IMR-90 (cell line): ENCODE results near the gene TMTC2. TPM values are rescaled to one million over a fixed set of nuclear protein-coding genes. Genes with fewer than 3 reads are reported as not detected.

Source experiments
- ATAC-seq: fragments of 200-7000 bp; cut with Tn5 transposase; 2 replicates; pipeline ENCODE4 v1.9.1; 2020; ENCODE audit warnings: low read depth, mild to moderate bottlenecking, moderate library complexity
- BruUV-seq: library from RNA; stranded (reverse); fragments of 400-500 nt; replicated peaks from 2 replicates; lab custom pipeline; 2021; lab: Mats Ljungman, UMichigan
- CTCF ChIA-PET: fragments of 300-600 bp; formaldehyde crosslinking; extraction: SDS; loops from one replicate; lab custom pipeline; 2021; ENCODE audit warnings: antibody characterized with exemption; lab: Yijun Ruan, JAX
- POLR2A ChIA-PET: fragments of 300-600 bp; sonication (Branson Sonifier 250); formaldehyde crosslinking; loops from one replicate; lab custom pipeline; 2022; ENCODE audit warnings: antibody characterized with exemption; ENCODE audit not compliant: unreplicated experiment; lab: Charles Lee
- DNase-seq: peaks from one replicate; pipeline ENCODE4 v3.0.0; 2013
- H2AFZ ChIP-seq: replicated peaks from 2 replicates; pipeline ENCODE3; 2013; ENCODE audit warnings: low read length, mild to moderate bottlenecking; ENCODE audit not compliant: poor library complexity
- H2AK5ac ChIP-seq: 2 replicates; pipeline ENCODE4 v1.6.1; 2013; ENCODE audit warnings: low read depth, low read length, inconsistent platforms
- H2AK9ac ChIP-seq: replicated peaks from 2 replicates; pipeline ENCODE3; 2013; ENCODE audit warnings: mild to moderate bottlenecking, low read depth, low read length, moderate library complexity; ENCODE audit not compliant: poor library complexity
- H2BK120ac ChIP-seq: 2 replicates; pipeline ENCODE4 v1.6.1; 2013; ENCODE audit warnings: low read depth, low read length, inconsistent platforms
- H2BK15ac ChIP-seq: 3 replicates; pipeline ENCODE4 v1.6.1; 2013; ENCODE audit warnings: low read depth, low read length, inconsistent platforms
- H2BK20ac ChIP-seq: 2 replicates; pipeline ENCODE4 v1.6.1; 2013; ENCODE audit warnings: low read depth, mild to moderate bottlenecking, inconsistent platforms, low read length, moderate library complexity
- H2BK5ac ChIP-seq: 2 replicates; pipeline ENCODE4 v1.6.1; 2013; ENCODE audit warnings: mild to moderate bottlenecking, low read depth, low read length, inconsistent platforms; ENCODE audit not compliant: poor library complexity, severe bottlenecking
- H3K14ac ChIP-seq: replicated peaks from 2 replicates; pipeline ENCODE4 v1.6.1; 2013; ENCODE audit warnings: low read depth, low read length, inconsistent platforms
- H3K18ac ChIP-seq: 2 replicates; pipeline ENCODE4 v1.6.1; 2013; ENCODE audit warnings: low read depth, low read length, control low read depth
- H3K23ac ChIP-seq: 2 replicates; pipeline ENCODE4 v1.6.1; 2013; ENCODE audit warnings: low read depth, low read length, inconsistent platforms
- H3K27ac ChIP-seq: 2 replicates; pipeline ENCODE4 v1.5.1; 2013; ENCODE audit warnings: mild to moderate bottlenecking, control low read depth, low read length; ENCODE audit not compliant: insufficient read depth
- H3K27me3 ChIP-seq: 2 replicates; pipeline ENCODE4 v1.6.1; 2013; ENCODE audit warnings: low read length; ENCODE audit not compliant: control insufficient read depth, insufficient read depth
- H3K36me3 ChIP-seq: 2 replicates; pipeline ENCODE4 v1.6.1; 2013; ENCODE audit warnings: low read length, mixed read lengths; ENCODE audit not compliant: control insufficient read depth, insufficient read depth
- H3K4ac ChIP-seq: 2 replicates; pipeline ENCODE4 v1.6.1; 2013; ENCODE audit warnings: low read depth, low read length, inconsistent platforms
- H3K4me1 ChIP-seq: 2 replicates; pipeline ENCODE4 v1.6.1; 2013; ENCODE audit warnings: low read length, mixed read lengths; ENCODE audit not compliant: control insufficient read depth, insufficient read depth
- H3K4me2 ChIP-seq: 2 replicates; pipeline ENCODE4 v1.6.1; 2013; ENCODE audit warnings: low read depth, mild to moderate bottlenecking, control low read depth, low read length, moderate library complexity
- H3K4me3 ChIP-seq: 2 replicates; pipeline ENCODE4 v1.5.1; 2013; ENCODE audit warnings: low read depth, mild to moderate bottlenecking, control low read depth, low read length, moderate library complexity; ENCODE audit not compliant: insufficient read depth
- H3K56ac ChIP-seq: 2 replicates; pipeline ENCODE4 v1.6.1; 2013; ENCODE audit warnings: low read length, inconsistent platforms; ENCODE audit not compliant: insufficient read depth; ENCODE audit errors: extremely low read depth
- H3K79me1 ChIP-seq, 2 experiments: 2 replicates each; pipeline ENCODE4 v1.6.1; 2013; ENCODE audit warnings: low read length in 2 of 2, inconsistent platforms in 1 of 2, low read depth in 1 of 2
- H3K9ac ChIP-seq: 2 replicates; pipeline ENCODE4 v1.6.1; 2013; ENCODE audit warnings: low read depth, low read length, control low read depth
- H3K9me1 ChIP-seq: 2 replicates; pipeline ENCODE4 v1.6.1; 2013; ENCODE audit warnings: low read length, inconsistent platforms; ENCODE audit not compliant: insufficient read depth
- H3K9me3 ChIP-seq: 2 replicates; pipeline ENCODE4 v1.6.1; 2013; ENCODE audit warnings: low read length; ENCODE audit not compliant: control insufficient read depth, insufficient read depth
- H4K20me1 ChIP-seq: 2 replicates; pipeline ENCODE4 v1.6.1; 2013; ENCODE audit warnings: low read length, inconsistent platforms; ENCODE audit not compliant: insufficient read depth
- H4K5ac ChIP-seq: 2 replicates; pipeline ENCODE4 v1.6.1; 2013; ENCODE audit warnings: mild to moderate bottlenecking, low read depth, low read length, control low read depth
- H4K8ac ChIP-seq, 2 experiments: 2 replicates each; pipeline ENCODE4 v1.6.1; 2013; ENCODE audit warnings: low read depth in 2 of 2, low read length in 2 of 2, control low read depth in 1 of 2, inconsistent platforms in 1 of 2
- H4K91ac ChIP-seq: 2 replicates; pipeline ENCODE4 v1.6.1; 2013; ENCODE audit warnings: low read depth, low read length, inconsistent platforms; ENCODE audit not compliant: insufficient read depth
- BHLHE40 ChIP-seq: fragments of 150-350 bp; IDR thresholded peaks from 2 replicates; pipeline ENCODE4 v1.6.1; 2016; ENCODE audit warnings: mild to moderate bottlenecking, low read depth, low read length
- MXI1 ChIP-seq: IDR thresholded peaks from 2 replicates; pipeline ENCODE4 v1.6.1; 2012; ENCODE audit warnings: low read depth, mild to moderate bottlenecking, low read length, moderate library complexity, borderline replicate concordance
- dilution Hi-C: fragments of 300-500 bp; cut with HindIII; formaldehyde crosslinking; loops from one replicate; pipeline ENCODE4 v1.14.3; 2018; ENCODE audit warnings: low sequenced_read_pairs; ENCODE audit not compliant: unreplicated experiment
- in situ Hi-C: fragments of 300-500 bp; cut with MboI; formaldehyde crosslinking; loops from 3 replicates; pipeline ENCODE4 v1.14.3; 2019; ENCODE audit warnings: low sequenced_read_pairs, inconsistent platforms, mixed read lengths
- intact Hi-C: fragments of 100-400 bp; cut with micrococcal nuclease; formaldehyde crosslinking; loops from 2 replicates; pipeline ENCODE4 v1.10.0; 2022
- polyA plus RNA-seq, 3 experiments: library from polyadenylated mRNA; depleted of rRNA; stranded (reverse); fragments of >200 nt; gene quantifications; 2 replicates each; pipeline ENCODE4 v1.2.3, GENCODE V29; 2012; ENCODE audit warnings: low replicate concordance in 1 of 3
- total RNA-seq: library from RNA; depleted of rRNA; stranded (reverse); fragments of >200 nt; gene quantifications from 2 replicates; pipeline ENCODE4 v1.2.3, GENCODE V29; 2012
- TF ChIP-seq, protein P1 (sequence below): fragments of 150-350 bp; IDR thresholded peaks from 2 replicates; pipeline ENCODE4 v1.6.1; 2016; ENCODE audit warnings: low read depth, mild to moderate bottlenecking, low read length, moderate library complexity, borderline replicate concordance

Gene TMTC2
- total and polyA plus RNA-seq, 2 of the 4 experiments (the other 2 are of a cell fraction), result 0.56 to 1.4 TPM

DNA sequence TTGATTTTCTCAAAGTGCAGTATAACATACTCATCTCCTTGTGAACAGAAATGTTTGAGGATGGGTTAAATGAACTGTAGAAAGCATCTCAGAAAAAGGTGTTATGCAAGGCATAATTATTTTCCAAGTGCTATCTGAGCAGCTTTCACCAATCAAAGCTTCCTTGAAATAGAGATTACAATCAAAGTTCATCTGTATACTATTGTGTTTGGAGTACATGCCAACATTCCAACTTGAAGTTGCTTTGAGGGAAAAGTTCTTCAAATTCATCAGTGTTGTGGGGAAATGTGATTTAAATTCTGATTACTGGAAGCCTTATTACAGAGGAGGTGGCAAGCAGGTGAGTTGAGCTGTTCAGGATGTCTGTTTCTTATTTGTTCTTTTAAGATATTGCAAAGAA is 68.2 kb downstream of the TMTC2 start:
- no peak overlapping the region for H3K23ac ChIP-seq
- no peaks in the 10 kb centered on the region for H4K20me1 ChIP-seq
- dilution Hi-C loops, result no loop called here
- TF ChIP-seq, protein P1, sequence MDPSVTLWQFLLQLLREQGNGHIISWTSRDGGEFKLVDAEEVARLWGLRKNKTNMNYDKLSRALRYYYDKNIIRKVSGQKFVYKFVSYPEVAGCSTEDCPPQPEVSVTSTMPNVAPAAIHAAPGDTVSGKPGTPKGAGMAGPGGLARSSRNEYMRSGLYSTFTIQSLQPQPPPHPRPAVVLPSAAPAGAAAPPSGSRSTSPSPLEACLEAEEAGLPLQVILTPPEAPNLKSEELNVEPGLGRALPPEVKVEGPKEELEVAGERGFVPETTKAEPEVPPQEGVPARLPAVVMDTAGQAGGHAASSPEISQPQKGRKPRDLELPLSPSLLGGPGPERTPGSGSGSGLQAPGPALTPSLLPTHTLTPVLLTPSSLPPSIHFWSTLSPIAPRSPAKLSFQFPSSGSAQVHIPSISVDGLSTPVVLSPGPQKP, result no peak
- no peak for TF ChIP-seq MXI1
- no peak for TF ChIP-seq BHLHE40
- ChIA-PET POLR2A (no interaction called here), CTCF (no interaction called here)
- H4K91ac ChIP-seq, result no peak overlapping the region
- no peak overlapping the region for H2BK20ac ChIP-seq
- no peak overlapping the region for H2AK5ac ChIP-seq
- H3K9ac ChIP-seq, result no peak overlapping the region
- no peaks in the 10 kb centered on the region for H3K9me3 ChIP-seq
- in situ Hi-C loops, result no loop called here
- H2AK9ac ChIP-seq, result no peak overlapping the region
- no peak overlapping the region for H2BK15ac ChIP-seq
- H4K5ac ChIP-seq, result no peak overlapping the region
- no peak overlapping the region for H3K18ac ChIP-seq
- no peaks in the 10 kb centered on the region for H3K4me1 ChIP-seq
- BruUV-seq, result no TSS peak
- H3K36me3 ChIP-seq, result no peaks in the 10 kb centered on the region
- H3K4ac ChIP-seq, result no peak overlapping the region
- no peak overlapping the region for H3K14ac ChIP-seq
- H3K27ac ChIP-seq, result no peak overlapping the region
- no peak overlapping the region for H2AFZ ChIP-seq
- no peak overlapping the region for H3K56ac ChIP-seq
- no peaks in the 10 kb centered on the region for H3K79me1 ChIP-seq
- ATAC-seq, result no peak
- H3K4me3 ChIP-seq, result no peak overlapping the region
- no peak overlapping the region for H4K8ac ChIP-seq
- H3K9me1 ChIP-seq, result no peaks in the 10 kb centered on the region
- H2BK5ac ChIP-seq, result no peak overlapping the region
- no peak overlapping the region for H2BK120ac ChIP-seq
- H3K4me2 ChIP-seq, result no peak overlapping the region
- H3K27me3 ChIP-seq, result no peaks in the 10 kb centered on the region
- intact Hi-C loops, result no loop called here
- no peak for DNase-seq
